A549 (cell line): ENCODE data around the gene KRT77. TPM values are rescaled to one million over a fixed set of nuclear protein-coding genes. Genes with fewer than 3 reads are reported as not detected.

Source experiments
- ATAC-seq, 2 experiments: fragments of 200-7000 bp in 1 of 2; fragments of >200 bp in 1 of 2; cut with Nextera tagmentation in 1 of 2; cut with Tn5 transposase in 1 of 2; 3 replicates each; pipeline versions ENCODE4 v1.8.0 to v1.9.1; 2018 to 2020; ENCODE audit warnings: mild to moderate bottlenecking in 1 of 2, moderate library complexity in 1 of 2
- CTCF ChIA-PET: fragments of 300-600 bp; sonication (Branson Sonifier 250); formaldehyde crosslinking; extraction: SDS; loops from one replicate; lab custom pipeline; 2021; ENCODE audit warnings: antibody characterized with exemption, inconsistent platforms; lab: Yijun Ruan, JAX
- POLR2A ChIA-PET: fragments of 350-600 bp; formaldehyde crosslinking; extraction: SDS; loops from one replicate; lab custom pipeline; 2021; ENCODE audit warnings: antibody characterized with exemption, inconsistent platforms; lab: Yijun Ruan, JAX
- DNase-seq, 2 experiments: peaks; one replicate each; pipeline versions ENCODE4 v3.0.0 to v3.0.0-alpha.2; 2011 to 2016; ENCODE audit warnings: low read depth in 1 of 2, low spot score in 1 of 2
- FAIRE-seq: peaks from 2 replicates; lab custom pipeline; 2011; peaks lifted over from hg19 to GRCh38; lab: Jason Lieb, UNC
- H3K27ac ChIP-seq, 2 experiments: fragments of >200 bp; sonication (Bioruptor Twin); formaldehyde crosslinking; 3 replicates each; pipeline ENCODE4 v1.5.1; 2016 to 2017
- H3K4me1 ChIP-seq: fragments of >200 bp; sonication (Bioruptor Twin); formaldehyde crosslinking; 3 replicates; pipeline ENCODE4 v1.6.1; 2016
- H3K4me2 ChIP-seq: fragments of >200 bp; sonication (Bioruptor Twin); formaldehyde crosslinking; 3 replicates; pipeline ENCODE4 v1.6.1; 2016
- H3K4me3 ChIP-seq: fragments of >200 bp; sonication (Bioruptor Twin); formaldehyde crosslinking; 3 replicates; pipeline ENCODE4 v1.5.1; 2016
- H3K9me3 ChIP-seq: fragments of >200 bp; sonication (Bioruptor Twin); formaldehyde crosslinking; 3 replicates; pipeline ENCODE4 v1.6.1; 2016
- BCL3 ChIP-seq: fragments of >200 bp; sonication (Bioruptor Twin); formaldehyde crosslinking; IDR thresholded peaks from 3 replicates; pipeline ENCODE4 v1.6.1; 2016
- CBX8 ChIP-seq: fragments of 200-600 bp; sonication (generic); IDR thresholded peaks from 2 replicates; pipeline ENCODE4 v1.6.1; 2016
- CHD2 ChIP-seq: fragments of 150-350 bp; IDR thresholded peaks from 2 replicates; pipeline ENCODE4 v1.6.1; 2014; ENCODE audit warnings: low read length; ENCODE audit not compliant: partially characterized antibody
- CHD4 ChIP-seq: fragments of 200-600 bp; sonication (generic); IDR thresholded peaks from 2 replicates; pipeline ENCODE4 v1.6.1; 2016; ENCODE audit warnings: antibody characterized with exemption, mild to moderate bottlenecking, borderline replicate concordance
- CTCF ChIP-seq: fragments of >200 bp; sonication (Bioruptor Twin); formaldehyde crosslinking; IDR thresholded peaks from 3 replicates; pipeline ENCODE4 v1.5.1; 2016
- E2F6 ChIP-seq: IDR thresholded peaks from 2 replicates; pipeline ENCODE4 v1.6.1; 2012; ENCODE audit warnings: low read depth, borderline replicate concordance
- EHMT2 ChIP-seq: fragments of 200-600 bp; sonication (generic); IDR thresholded peaks from 2 replicates; pipeline ENCODE4 v1.6.1; 2016; ENCODE audit warnings: antibody characterized with exemption, low read depth, mild to moderate bottlenecking, moderate library complexity
- EP300 ChIP-seq, 2 experiments: fragments of >200 bp; sonication (Bioruptor Twin); formaldehyde crosslinking; IDR thresholded peaks; 2 replicates in 1 of 2; 3 replicates in 1 of 2; pipeline ENCODE4 v1.6.1; 2016 to 2017
- FOSB ChIP-seq: fragments of 250-450 bp; sonication (Bioruptor Pico); IDR thresholded peaks from 2 replicates; pipeline ENCODE4 v1.5.0; 2020; ENCODE audit warnings: mild to moderate bottlenecking, moderate library complexity
- HDAC2 ChIP-seq: fragments of 200-600 bp; sonication (generic); IDR thresholded peaks from 2 replicates; pipeline ENCODE4 v1.6.1; 2016
- HEYL ChIP-seq: fragments of 250-450 bp; sonication (Bioruptor Pico); IDR thresholded peaks from 2 replicates; pipeline ENCODE4 v1.8.0; 2021; ENCODE audit warnings: mild to moderate bottlenecking, moderate library complexity
- HMGXB4 ChIP-seq: fragments of 250-450 bp; sonication (Bioruptor Pico); IDR thresholded peaks from 2 replicates; pipeline ENCODE4 v1.5.0; 2021; ENCODE audit warnings: mild to moderate bottlenecking, moderate library complexity, borderline replicate concordance
- JUN ChIP-seq, 2 experiments: fragments of >200 bp; sonication (Bioruptor Twin); formaldehyde crosslinking; IDR thresholded peaks; 2 replicates in 1 of 2; 3 replicates in 1 of 2; pipeline ENCODE4 v1.6.1; 2016 to 2017
- KDM1A ChIP-seq: fragments of 200-600 bp; sonication (generic); IDR thresholded peaks from 2 replicates; pipeline ENCODE4 v1.6.1; 2016; ENCODE audit warnings: low read depth, mild to moderate bottlenecking
- MAFK ChIP-seq: fragments of 450-650 bp; IDR thresholded peaks from 2 replicates; pipeline ENCODE4 v1.6.1; 2014; ENCODE audit not compliant: partially characterized antibody
- NFE2L2 ChIP-seq: fragments of 150-350 bp; conservative IDR thresholded peaks from 2 replicates; pipeline ENCODE4 v1.6.1; 2014; ENCODE audit warnings: low read length
- NR3C1 ChIP-seq: fragments of >200 bp; sonication (Bioruptor Twin); formaldehyde crosslinking; IDR thresholded peaks from 3 replicates; pipeline ENCODE4 v1.6.1; 2017
- POLR2A ChIP-seq: IDR thresholded peaks from 2 replicates; pipeline ENCODE4 v1.6.1; 2012; ENCODE audit warnings: mild to moderate bottlenecking, low read length
- RCOR1 ChIP-seq: fragments of 150-350 bp; IDR thresholded peaks from 2 replicates; pipeline ENCODE4 v1.6.1; 2014; ENCODE audit warnings: antibody characterized with exemption, low read length, low read depth
- REST ChIP-seq: fragments of 200-600 bp; sonication (generic); IDR thresholded peaks from 2 replicates; pipeline ENCODE4 v1.6.1; 2016; ENCODE audit warnings: antibody characterized with exemption, mild to moderate bottlenecking, moderate library complexity
- TFCP2L1 ChIP-seq: fragments of 250-450 bp; sonication (Bioruptor Pico); IDR thresholded peaks from 2 replicates; pipeline ENCODE4 v1.5.0; 2021; ENCODE audit warnings: mild to moderate bottlenecking
- TP53 ChIP-seq: fragments of 250-450 bp; sonication (Bioruptor Pico); IDR thresholded peaks from 2 replicates; pipeline ENCODE4 v1.5.0; 2021; ENCODE audit warnings: mild to moderate bottlenecking, moderate library complexity
- ZC3H11A ChIP-seq: fragments of 450-650 bp; IDR thresholded peaks from 2 replicates; pipeline ENCODE4 v1.6.1; 2014; ENCODE audit warnings: antibody characterized with exemption, mild to moderate bottlenecking
- ZNF302 ChIP-seq: fragments of 250-450 bp; sonication (Bioruptor Pico); IDR thresholded peaks from 2 replicates; pipeline ENCODE4 v1.9.0; 2021; ENCODE audit warnings: inconsistent platforms, mild to moderate bottlenecking, moderate library complexity
- WGBS: methylation state at CpG from one replicate; pipeline ENCODE4 v1.1.6; 2017; ENCODE audit errors: missing lambda C conversion rate; 5-methylcytosine and 5-hydroxymethylcytosine counted together
- polyA plus RNA-seq, 4 experiments: library from polyadenylated mRNA; depleted of rRNA in 3 of 4; stranded (reverse); fragments of >200 nt; fragmentation: RNase III in 1 of 4; extraction: RNeasy Plus Mini Kit Qiagen cat#74134 plus additional on column Dnase treatment in 1 of 4; gene quantifications; 2 replicates in 3 of 4; 3 replicates in 1 of 4; pipeline ENCODE4 v1.2.3, GENCODE V29; 2011 to 2017

KRT77 gene
- polyA plus RNA-seq, 2 of the 4 experiments (the other 2 are of a cell fraction) = 0.03 TPM; not detected in 1

GRCh38 chr12:52669426-52669825 is 33.9 kb downstream of the KRT77 start (continued):
- TF ChIP-seq REST = no peak
- no peak for TF ChIP-seq HDAC2
- TF ChIP-seq TFCP2L1 (CRISPR knock-in tag) = no peak
- TF ChIP-seq EHMT2 = no peak
- TF ChIP-seq RCOR1 = no peak
- TF ChIP-seq, all 56 proteins: peak for 0

GRCh38 chr12:52667931-52668330 is 35.4 kb downstream of the KRT77 start:
- H3K4me2 ChIP-seq = no peak overlapping the region
- CTCF ChIA-PET = interaction anchor here (1.1 kb wide), 1 partner anchor 203 kb away, joined by 4 read pairs; no protein-coding TSS in a partner anchor
- no peak overlapping the region for H3K27ac ChIP-seq
- POLR2A ChIA-PET = no interaction called here
- ATAC-seq = no peak
- no peak for DNase-seq
- H3K9me3 ChIP-seq = no peaks in the 10 kb centered on the region
- no peak overlapping the region for H3K4me3 ChIP-seq
- no peaks in the 10 kb centered on the region; the same call in 2 of the 3 replicates for H3K4me1 ChIP-seq
- WGBS = 64% methylated on average over 7 of the region's 7 CpGs
- no peak for FAIRE-seq
- TF ChIP-seq HEYL (no peak), CHD2 (no peak), ZNF302 (CRISPR knock-in tag) (no peak), BCL3 (no peak), EP300 (IDR thresholded peaks at IDR 0.05) (no peak), TP53 (CRISPR knock-in tag) (no peak), FOSB (CRISPR knock-in tag) (no peak), E2F6 (no peak), CHD4 (no peak), MAFK (no peak), NR3C1 (no peak), CBX8 (no peak), KDM1A (no peak), JUN (IDR thresholded peaks at IDR 0.05) (no peak), POLR2A (no peak), CTCF (no peak), HMGXB4 (CRISPR knock-in tag) (no peak), ZC3H11A (no peak), NFE2L2 (no peak), REST (no peak)
- TF ChIP-seq, all 56 proteins: peak for 0
